Activated T-cell treated with anti-CD3 and anti-CD28 coated beads for 48 hours (primary cell): ENCODE measurements around the gene TNRC6C.

Experiments
- DNase-seq: peaks from one replicate; pipeline ENCODE4 v3.0.0-alpha.2; 2020; ENCODE audit warnings: low read depth

Gene TNRC6C

GRCh38 chr17:78013683-78014467, 55.4 kb downstream of the TNRC6C start:
- DNase-seq: no peak

- no peak for DNase-seq
Measured at GRCh38 chr17:78014646-78015045, 56.1 kb downstream of the TNRC6C start.

- no peak for DNase-seq
Measured at GRCh38 chr17:78016852-78017251, 58.3 kb downstream of the TNRC6C start.

GRCh38 chr17:78019367-78019975, 61.0 kb downstream of the TNRC6C start:
- DNase-seq: no peak

GRCh38 chr17:78019976-78020716, 61.6 kb downstream of the TNRC6C start:
- no peak for DNase-seq

- no peak for DNase-seq
Measured at GRCh38 chr17:78020717-78021108, 62.2 kb downstream of the TNRC6C start.

- DNase-seq: no peak
Measured at GRCh38 chr17:78022425-78022824, 63.9 kb downstream of the TNRC6C start.

- no peak for DNase-seq
Measured at GRCh38 chr17:78023042-78023441, 64.5 kb downstream of the TNRC6C start.

GRCh38 chr17:78026381-78026780, 67.9 kb downstream of the TNRC6C start:
- no peak for DNase-seq

- DNase-seq: no peak
Measured at GRCh38 chr17:78027121-78027520, 68.6 kb downstream of the TNRC6C start.

- DNase-seq: no peak
Measured at GRCh38 chr17:78029697-78030096, 71.2 kb downstream of the TNRC6C start.

- no peak for DNase-seq
Measured at GRCh38 chr17:78031435-78031834, 72.9 kb downstream of the TNRC6C start.

GRCh38 chr17:78032166-78032565, 73.7 kb downstream of the TNRC6C start:
- no peak for DNase-seq

- no peak for DNase-seq
Measured at GRCh38 chr17:78034429-78035091, 76.1 kb downstream of the TNRC6C start.

- no peak for DNase-seq
Measured at GRCh38 chr17:78037280-78037679, 78.8 kb downstream of the TNRC6C start.

- no peak for DNase-seq
Measured at GRCh38 chr17:78038748-78039288, 80.3 kb downstream of the TNRC6C start.

- DNase-seq: no peak
Measured at GRCh38 chr17:78039581-78039980, 81.1 kb downstream of the TNRC6C start.

- no peak for DNase-seq
Measured at GRCh38 chr17:78040440-78041385, 82.2 kb downstream of the TNRC6C start.

GRCh38 chr17:78041386-78042179, 83.1 kb downstream of the TNRC6C start:
- DNase-seq: no peak

- DNase-seq: no peak
Measured at GRCh38 chr17:78042542-78042941, 84.0 kb downstream of the TNRC6C start.
